ENCODE data around the gene RGS2.

Gene RGS2

GRCh38 chr1:192831706-192832355 is 23.0 kb downstream of the RGS2 start:
- in situ Hi-C loops (cut with HindIII; ENCODE audit: low sequenced_read_pairs) = no loop called here
- no peak for TF ChIP-seq CTCF (IDR thresholded peaks at IDR 0.05; ENCODE audit: low read depth, low read length)
- peak; percentile 64 for DNase-seq (ENCODE audit: low read depth, low spot score)

DNA sequence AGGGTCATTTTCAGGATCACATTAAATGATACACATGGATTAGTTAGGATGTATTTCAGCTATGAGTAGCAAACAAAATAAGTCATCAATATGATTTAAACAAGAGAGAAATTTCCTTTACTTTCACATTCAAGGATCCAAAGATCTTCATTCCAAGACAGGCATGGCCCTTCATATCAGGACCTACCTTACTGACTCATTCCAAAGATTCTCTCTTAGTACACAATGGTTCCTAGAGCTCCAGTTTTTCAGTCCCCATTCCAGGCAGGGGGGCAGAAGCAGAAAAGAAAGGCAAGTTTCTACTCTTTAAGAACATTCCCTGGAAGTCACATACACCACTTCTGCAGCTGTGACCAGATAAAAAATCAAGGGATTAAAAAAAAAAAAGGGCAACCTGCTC is 23.7 kb downstream of the RGS2 start:
- no peak overlapping the region for H3K4me3 ChIP-seq (ENCODE audit: low read depth, low read length)
- in situ Hi-C loops (cut with HindIII; ENCODE audit: low sequenced_read_pairs) = no loop called here
- TF ChIP-seq CTCF (IDR thresholded peaks at IDR 0.05; ENCODE audit: low read depth, low read length) = no peak
- no peak for DNase-seq (ENCODE audit: low read depth, low spot score)

More at GRCh38 chr1:192831706-192832355, 23.0 kb downstream of the RGS2 start:
- no peak overlapping the region for H3K4me3 ChIP-seq (ENCODE audit: low read depth, low read length)

- TF ChIP-seq CTCF (IDR thresholded peaks at IDR 0.05; ENCODE audit: low read depth, low read length) = no peak
- no peak overlapping the region for H3K4me3 ChIP-seq (ENCODE audit: low read depth, low read length)
- in situ Hi-C loops (cut with HindIII; ENCODE audit: low sequenced_read_pairs) = no loop called here
- DNase-seq (ENCODE audit: low read depth, low spot score) = no peak
Observed at GRCh38 chr1:192835116-192835515, 26.3 kb downstream of the RGS2 start.

DNA sequence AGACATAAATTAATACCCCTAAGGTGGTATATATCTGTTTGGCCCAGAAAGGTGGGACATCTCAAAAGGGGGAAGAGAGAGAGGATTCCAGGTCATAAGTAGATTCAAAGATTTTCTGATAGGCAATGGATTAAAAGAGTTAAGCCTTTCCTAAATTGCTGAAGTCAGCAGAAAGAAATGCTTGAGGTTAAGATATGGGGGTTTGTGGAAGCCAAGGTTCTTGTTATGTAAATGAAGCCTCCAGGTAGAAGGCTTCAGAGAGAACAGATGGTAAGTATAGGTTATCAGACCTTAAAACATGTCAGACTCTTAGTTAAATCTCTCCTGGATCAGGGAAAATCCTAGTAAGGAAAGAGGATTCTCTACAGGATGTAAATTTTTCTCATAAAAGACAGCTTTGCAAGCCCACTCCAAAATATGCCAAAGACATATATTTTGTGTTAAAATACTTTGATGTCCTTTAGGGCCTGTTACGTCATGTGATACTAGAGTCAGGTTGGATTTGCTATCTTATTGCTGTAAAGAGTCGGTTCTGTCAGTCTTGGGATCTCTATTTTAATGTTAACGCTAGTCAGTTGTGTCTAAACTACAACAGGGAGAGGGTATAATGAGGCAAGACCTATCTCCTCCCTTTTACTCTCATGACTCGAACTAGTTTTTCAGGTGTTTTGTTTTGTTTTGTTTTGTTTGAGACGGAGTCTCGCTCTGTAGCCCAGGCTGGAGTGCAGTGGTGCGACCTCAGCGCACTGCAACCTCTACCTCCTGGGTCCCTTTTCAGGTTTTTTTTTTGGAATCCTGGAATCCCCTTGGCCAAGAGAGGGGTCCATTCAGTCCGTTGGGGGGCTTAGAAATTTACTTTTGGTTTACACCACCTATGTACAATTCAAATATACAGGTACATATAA is 30.6 kb downstream of the RGS2 start:
- no peak for DNase-seq (ENCODE audit: low read depth, low spot score)
- no peak for TF ChIP-seq CTCF (IDR thresholded peaks at IDR 0.05; ENCODE audit: low read depth, low read length)
- no peak overlapping the region for H3K4me3 ChIP-seq (ENCODE audit: low read depth, low read length)
- in situ Hi-C loops (cut with HindIII; ENCODE audit: low sequenced_read_pairs) = no loop called here

DNA sequence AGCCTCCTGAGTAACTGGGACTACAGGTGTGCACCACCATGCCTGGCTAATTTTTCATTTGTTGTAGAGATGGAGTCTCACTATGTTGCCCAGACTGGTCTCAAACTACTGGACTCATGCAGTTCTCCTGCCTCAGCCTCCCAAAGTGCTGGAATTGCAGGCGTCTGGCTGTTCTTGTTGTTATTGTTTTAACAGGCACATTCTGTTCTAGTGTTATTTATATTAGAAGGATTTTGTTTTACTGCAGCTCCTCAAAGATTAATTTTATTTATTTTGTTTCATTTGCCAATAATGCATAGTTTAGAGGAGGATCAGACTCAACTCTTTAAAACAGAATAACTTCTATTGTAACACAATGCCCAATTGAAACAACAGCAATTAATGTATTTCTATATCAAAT is 35.5 kb downstream of the RGS2 start:
- in situ Hi-C loops (cut with HindIII; ENCODE audit: low sequenced_read_pairs) = no loop called here
- TF ChIP-seq CTCF (IDR thresholded peaks at IDR 0.05; ENCODE audit: low read depth, low read length) = no peak
- no peak for DNase-seq (ENCODE audit: low read depth, low spot score)
- no peak overlapping the region for H3K4me3 ChIP-seq (ENCODE audit: low read depth, low read length)

DNA sequence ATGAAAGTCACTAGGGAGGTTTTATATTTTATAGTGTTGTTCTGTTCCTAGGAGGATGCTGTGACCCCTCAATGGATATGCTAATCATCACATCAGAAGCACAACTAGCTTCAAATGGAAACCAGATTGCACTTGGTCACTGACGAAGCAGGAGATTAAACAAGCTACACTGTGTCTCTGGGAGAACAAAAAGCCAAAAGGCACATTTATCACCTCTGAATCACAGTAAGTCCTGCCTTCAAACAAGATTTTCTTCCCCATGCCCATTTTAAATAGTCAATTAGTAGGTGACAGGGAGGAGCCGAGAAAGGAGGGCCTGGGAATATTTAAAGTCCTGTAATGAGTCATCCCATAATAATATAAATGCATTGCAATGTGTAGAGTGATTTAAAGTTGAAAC is 38.1 kb downstream of the RGS2 start:
- TF ChIP-seq CTCF (IDR thresholded peaks at IDR 0.05; ENCODE audit: low read depth, low read length) = no peak
- peak; percentile 9 for DNase-seq (ENCODE audit: low read depth, low spot score)
- in situ Hi-C loops (cut with HindIII; ENCODE audit: low sequenced_read_pairs) = no loop called here
- H3K4me3 ChIP-seq (ENCODE audit: low read depth, low read length) = no peak overlapping the region
